IMR-90 (cell line): ENCODE results near the gene FRMD4B. TPM values are rescaled to one million over a fixed set of nuclear protein-coding genes. Genes with fewer than 3 reads are reported as not detected.

Experiments
- ATAC-seq: fragments of 200-7000 bp; cut with Tn5 transposase; 2 replicates; pipeline ENCODE4 v1.9.1; 2020; ENCODE audit warnings: low read depth, mild to moderate bottlenecking, moderate library complexity
- BruUV-seq: library from RNA; stranded (reverse); fragments of 400-500 nt; replicated peaks from 2 replicates; lab custom pipeline; 2021; lab: Mats Ljungman, UMichigan
- CTCF ChIA-PET: fragments of 300-600 bp; formaldehyde crosslinking; extraction: SDS; loops from one replicate; lab custom pipeline; 2021; ENCODE audit warnings: antibody characterized with exemption; lab: Yijun Ruan, JAX
- POLR2A ChIA-PET: fragments of 300-600 bp; sonication (Branson Sonifier 250); formaldehyde crosslinking; loops from one replicate; lab custom pipeline; 2022; ENCODE audit warnings: antibody characterized with exemption; ENCODE audit not compliant: unreplicated experiment; lab: Charles Lee
- DNase-seq: peaks from one replicate; pipeline ENCODE4 v3.0.0; 2013
- H2AFZ ChIP-seq: replicated peaks from 2 replicates; pipeline ENCODE3; 2013; ENCODE audit warnings: low read length, mild to moderate bottlenecking; ENCODE audit not compliant: poor library complexity
- H2AK5ac ChIP-seq: 2 replicates; pipeline ENCODE4 v1.6.1; 2013; ENCODE audit warnings: low read depth, low read length, inconsistent platforms
- H2AK9ac ChIP-seq: replicated peaks from 2 replicates; pipeline ENCODE3; 2013; ENCODE audit warnings: mild to moderate bottlenecking, low read depth, low read length, moderate library complexity; ENCODE audit not compliant: poor library complexity
- H2BK120ac ChIP-seq: 2 replicates; pipeline ENCODE4 v1.6.1; 2013; ENCODE audit warnings: low read depth, low read length, inconsistent platforms
- H2BK15ac ChIP-seq: 3 replicates; pipeline ENCODE4 v1.6.1; 2013; ENCODE audit warnings: low read depth, low read length, inconsistent platforms
- H2BK20ac ChIP-seq: 2 replicates; pipeline ENCODE4 v1.6.1; 2013; ENCODE audit warnings: low read depth, mild to moderate bottlenecking, inconsistent platforms, low read length, moderate library complexity
- H2BK5ac ChIP-seq: 2 replicates; pipeline ENCODE4 v1.6.1; 2013; ENCODE audit warnings: mild to moderate bottlenecking, low read depth, low read length, inconsistent platforms; ENCODE audit not compliant: poor library complexity, severe bottlenecking
- H3K14ac ChIP-seq: replicated peaks from 2 replicates; pipeline ENCODE4 v1.6.1; 2013; ENCODE audit warnings: low read depth, low read length, inconsistent platforms
- H3K18ac ChIP-seq: 2 replicates; pipeline ENCODE4 v1.6.1; 2013; ENCODE audit warnings: low read depth, low read length, control low read depth
- H3K23ac ChIP-seq: 2 replicates; pipeline ENCODE4 v1.6.1; 2013; ENCODE audit warnings: low read depth, low read length, inconsistent platforms
- H3K27ac ChIP-seq: 2 replicates; pipeline ENCODE4 v1.5.1; 2013; ENCODE audit warnings: mild to moderate bottlenecking, control low read depth, low read length; ENCODE audit not compliant: insufficient read depth
- H3K27me3 ChIP-seq: 2 replicates; pipeline ENCODE4 v1.6.1; 2013; ENCODE audit warnings: low read length; ENCODE audit not compliant: control insufficient read depth, insufficient read depth
- H3K36me3 ChIP-seq: 2 replicates; pipeline ENCODE4 v1.6.1; 2013; ENCODE audit warnings: low read length, mixed read lengths; ENCODE audit not compliant: control insufficient read depth, insufficient read depth
- H3K4ac ChIP-seq: 2 replicates; pipeline ENCODE4 v1.6.1; 2013; ENCODE audit warnings: low read depth, low read length, inconsistent platforms
- H3K4me1 ChIP-seq: 2 replicates; pipeline ENCODE4 v1.6.1; 2013; ENCODE audit warnings: low read length, mixed read lengths; ENCODE audit not compliant: control insufficient read depth, insufficient read depth
- H3K4me2 ChIP-seq: 2 replicates; pipeline ENCODE4 v1.6.1; 2013; ENCODE audit warnings: low read depth, mild to moderate bottlenecking, control low read depth, low read length, moderate library complexity
- H3K4me3 ChIP-seq: 2 replicates; pipeline ENCODE4 v1.5.1; 2013; ENCODE audit warnings: low read depth, mild to moderate bottlenecking, control low read depth, low read length, moderate library complexity; ENCODE audit not compliant: insufficient read depth
- H3K56ac ChIP-seq: 2 replicates; pipeline ENCODE4 v1.6.1; 2013; ENCODE audit warnings: low read length, inconsistent platforms; ENCODE audit not compliant: insufficient read depth; ENCODE audit errors: extremely low read depth
- H3K79me1 ChIP-seq, 2 experiments: 2 replicates each; pipeline ENCODE4 v1.6.1; 2013; ENCODE audit warnings: low read length in 2 of 2, inconsistent platforms in 1 of 2, low read depth in 1 of 2
- H3K9ac ChIP-seq: 2 replicates; pipeline ENCODE4 v1.6.1; 2013; ENCODE audit warnings: low read depth, low read length, control low read depth
- H3K9me1 ChIP-seq: 2 replicates; pipeline ENCODE4 v1.6.1; 2013; ENCODE audit warnings: low read length, inconsistent platforms; ENCODE audit not compliant: insufficient read depth
- H3K9me3 ChIP-seq: 2 replicates; pipeline ENCODE4 v1.6.1; 2013; ENCODE audit warnings: low read length; ENCODE audit not compliant: control insufficient read depth, insufficient read depth
- H4K20me1 ChIP-seq: 2 replicates; pipeline ENCODE4 v1.6.1; 2013; ENCODE audit warnings: low read length, inconsistent platforms; ENCODE audit not compliant: insufficient read depth
- H4K5ac ChIP-seq: 2 replicates; pipeline ENCODE4 v1.6.1; 2013; ENCODE audit warnings: mild to moderate bottlenecking, low read depth, low read length, control low read depth
- H4K8ac ChIP-seq, 2 experiments: 2 replicates each; pipeline ENCODE4 v1.6.1; 2013; ENCODE audit warnings: low read depth in 2 of 2, low read length in 2 of 2, control low read depth in 1 of 2, inconsistent platforms in 1 of 2
- H4K91ac ChIP-seq: 2 replicates; pipeline ENCODE4 v1.6.1; 2013; ENCODE audit warnings: low read depth, low read length, inconsistent platforms; ENCODE audit not compliant: insufficient read depth
- BHLHE40 ChIP-seq: fragments of 150-350 bp; IDR thresholded peaks from 2 replicates; pipeline ENCODE4 v1.6.1; 2016; ENCODE audit warnings: mild to moderate bottlenecking, low read depth, low read length
- CEBPB ChIP-seq: IDR thresholded peaks from 2 replicates; pipeline ENCODE4 v1.6.1; 2012; ENCODE audit warnings: low read depth, low read length, improper control_type of control experiment
- CHD1 ChIP-seq: IDR thresholded peaks from 2 replicates; pipeline ENCODE4 v1.6.1; 2012; ENCODE audit warnings: low read depth, low read length, improper control_type of control experiment
- CTCF ChIP-seq: conservative IDR thresholded peaks from 2 replicates; pipeline ENCODE4 v1.5.1; 2012; ENCODE audit warnings: mild to moderate bottlenecking, low read depth, low read length, improper control_type of control experiment
- ELK1 ChIP-seq: fragments of 150-350 bp; IDR thresholded peaks from 2 replicates; pipeline ENCODE4 v1.6.1; 2016; ENCODE audit warnings: low read depth, mild to moderate bottlenecking, low read length, moderate library complexity, borderline replicate concordance
- FOS ChIP-seq: fragments of 150-350 bp; IDR thresholded peaks from 2 replicates; pipeline ENCODE4 v1.6.1; 2016; ENCODE audit warnings: low read depth, low read length
- MAFK ChIP-seq: IDR thresholded peaks from 2 replicates; pipeline ENCODE4 v1.6.1; 2012; ENCODE audit warnings: low read depth, low read length, improper control_type of control experiment
- MAZ ChIP-seq: IDR thresholded peaks from 2 replicates; pipeline ENCODE4 v1.6.1; 2012; ENCODE audit warnings: low read depth, mild to moderate bottlenecking, low read length, improper control_type of control experiment, moderate library complexity, borderline replicate concordance
- MXI1 ChIP-seq: IDR thresholded peaks from 2 replicates; pipeline ENCODE4 v1.6.1; 2012; ENCODE audit warnings: low read depth, mild to moderate bottlenecking, low read length, moderate library complexity, borderline replicate concordance
- NFE2L2 ChIP-seq: fragments of 150-350 bp; IDR thresholded peaks from 2 replicates; pipeline ENCODE4 v1.6.1; 2016; ENCODE audit warnings: low read depth, mild to moderate bottlenecking, low read length
- RCOR1 ChIP-seq: IDR thresholded peaks from 2 replicates; pipeline ENCODE4 v1.6.1; 2012; ENCODE audit warnings: mild to moderate bottlenecking, low read length, improper control_type of control experiment; ENCODE audit not compliant: insufficient replicate concordance
- RFX5 ChIP-seq: IDR thresholded peaks from 2 replicates; pipeline ENCODE4 v1.8.0; 2012; ENCODE audit warnings: low read depth, mild to moderate bottlenecking, low read length, moderate library complexity
- SMC3 ChIP-seq: fragments of 150-350 bp; IDR thresholded peaks from 2 replicates; pipeline ENCODE4 v1.6.1; 2016; ENCODE audit warnings: low read depth, mild to moderate bottlenecking, antibody characterized with exemption, low read length, moderate library complexity
- USF2 ChIP-seq: fragments of 150-350 bp; IDR thresholded peaks from 2 replicates; pipeline ENCODE4 v1.6.1; 2017; ENCODE audit warnings: mild to moderate bottlenecking, antibody characterized with exemption, low read length, low read depth
- WGBS, 2 experiments: methylation state at CpG; one replicate each; pipeline versions ENCODE4 v1.1.5 to v1.1.7; 2013; ENCODE audit warnings: missing lambda C conversion rate in 2 of 2; ENCODE audit not compliant: insufficient read length in 1 of 2; ENCODE audit errors: extremely low coverage in 2 of 2; 5-methylcytosine and 5-hydroxymethylcytosine counted together
- dilution Hi-C: fragments of 300-500 bp; cut with HindIII; formaldehyde crosslinking; loops from one replicate; pipeline ENCODE4 v1.14.3; 2018; ENCODE audit warnings: low sequenced_read_pairs; ENCODE audit not compliant: unreplicated experiment
- in situ Hi-C: fragments of 300-500 bp; cut with MboI; formaldehyde crosslinking; loops from 3 replicates; pipeline ENCODE4 v1.14.3; 2019; ENCODE audit warnings: low sequenced_read_pairs, inconsistent platforms, mixed read lengths
- intact Hi-C: fragments of 100-400 bp; cut with micrococcal nuclease; formaldehyde crosslinking; loops from 2 replicates; pipeline ENCODE4 v1.10.0; 2022
- polyA plus RNA-seq, 3 experiments: library from polyadenylated mRNA; depleted of rRNA; stranded (reverse); fragments of >200 nt; gene quantifications; 2 replicates each; pipeline ENCODE4 v1.2.3, GENCODE V29; 2012; ENCODE audit warnings: low replicate concordance in 1 of 3
- total RNA-seq: library from RNA; depleted of rRNA; stranded (reverse); fragments of >200 nt; gene quantifications from 2 replicates; pipeline ENCODE4 v1.2.3, GENCODE V29; 2012

Gene FRMD4B
- total and polyA plus RNA-seq, 2 of the 4 experiments (the other 2 are of a cell fraction), result 0.14 to 0.36 TPM

GRCh38 chr3:69272556-69272955, 113.3 kb downstream of the FRMD4B start:
- Histone ChIP-seq H2BK5ac (no peak overlapping the region), H3K4me1 (no peaks in the 10 kb centered on the region), H2AFZ (no peak overlapping the region), H3K4me2 (no peak overlapping the region), H3K27ac (no peak overlapping the region), H3K14ac (no peak overlapping the region), H3K9ac (no peak overlapping the region), H3K18ac (no peak overlapping the region), H3K36me3 (no peaks in the 10 kb centered on the region), H3K4ac (no peak overlapping the region), H3K23ac (no peak overlapping the region), H2BK20ac (no peak overlapping the region), H3K9me3 (no peaks in the 10 kb centered on the region), H2BK15ac (no peak overlapping the region), H3K27me3 (peaks cover 2% of the 10 kb centered on the region; the same call in 1 of the 2 replicates), H4K91ac (no peak overlapping the region), H4K20me1 (no peaks in the 10 kb centered on the region), H2AK9ac (no peak overlapping the region), H3K4me3 (no peak overlapping the region), H4K5ac (no peak overlapping the region), H3K79me1 (no peaks in the 10 kb centered on the region), H3K9me1 (no peaks in the 10 kb centered on the region), H2BK120ac (no peak overlapping the region), H2AK5ac (no peak overlapping the region), H4K8ac (no peak overlapping the region), H3K56ac (no peak overlapping the region)
- ChIA-PET POLR2A (no interaction called here), CTCF (no interaction called here)
- in situ Hi-C loops, result no loop called here
- dilution Hi-C loops, result no loop called here
- intact Hi-C loops, result no loop called here
- ATAC-seq (no peak), DNase-seq (no peak)
- TF ChIP-seq USF2, result no peak
- TF ChIP-seq CHD1, result no peak
- TF ChIP-seq RFX5, result no peak
- TF ChIP-seq CTCF, result no peak
- no peak for TF ChIP-seq FOS
- TF ChIP-seq RCOR1, result no peak
- no peak for TF ChIP-seq MAZ
- no peak for TF ChIP-seq NFE2L2
- no peak for TF ChIP-seq BHLHE40
- no peak for TF ChIP-seq SMC3
- no peak for TF ChIP-seq ELK1
- no peak for TF ChIP-seq MAFK
- no peak for TF ChIP-seq MXI1
- no peak for TF ChIP-seq CEBPB
- WGBS, 2 experiments, result no CpG with 5 or more reads among the region's 2 CpGs
- no TSS peak for BruUV-seq
